ENCODE measurements around the gene VASN. TPM values are rescaled to one million over a fixed set of nuclear protein-coding genes. Genes with fewer than 3 reads are reported as not detected.
A peak's percentile ranks its signal among the peaks of the same experiment; 100 is the strongest.

VASN gene
- total and polyA plus RNA-seq, 2 donors from 2014 or later: 75.7 to 82.7 TPM

DNA sequence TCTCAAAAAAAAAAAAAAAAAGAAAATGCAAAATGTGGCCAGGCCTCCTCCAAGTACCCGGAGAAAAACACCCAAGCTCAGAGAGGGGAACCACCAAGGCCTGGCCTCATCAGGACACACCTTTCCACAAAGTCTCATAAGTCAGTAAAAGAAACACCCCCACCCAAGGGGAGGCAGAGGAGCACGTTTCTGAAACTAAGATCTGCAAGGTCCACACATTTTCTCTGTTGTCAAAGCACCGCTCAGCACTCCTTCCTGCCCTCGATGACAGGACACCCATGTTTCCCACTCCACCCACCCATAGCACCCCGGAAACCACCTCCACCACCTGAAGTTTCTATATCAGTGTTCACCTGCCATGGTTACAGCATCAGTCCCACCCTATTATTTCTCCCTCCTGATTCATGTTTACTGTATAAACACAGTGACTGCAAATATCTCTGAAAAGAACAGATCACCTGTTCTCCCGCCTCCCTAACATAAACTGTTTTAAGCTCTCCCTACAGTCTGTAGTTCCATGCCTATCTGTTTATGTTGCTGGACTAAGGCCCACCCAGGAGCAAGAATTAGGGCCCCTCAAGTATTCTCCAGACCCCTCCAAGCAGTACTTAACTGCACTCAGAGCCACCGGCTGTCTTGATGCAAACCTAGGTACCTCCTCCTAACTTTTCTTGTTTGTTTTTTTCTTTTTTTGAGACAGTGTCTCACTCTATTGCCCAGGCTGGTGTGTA, 42.7 kb downstream of the VASN start:
- no peak for DNase-seq
- intact Hi-C loops (cut with DNase I): no loop called here
- no peak for FAIRE-seq
- Histone ChIP-seq H3K9ac (ENCODE audit: low read length in 3 of 3) (no peak overlapping the region), H3K4me3 (ENCODE audit: low read length in 3 of 3) (no peak overlapping the region), H3K27me3 (ENCODE audit: control insufficient read depth, insufficient read depth, low read length) (no peaks in the 10 kb centered on the region), H3K36me3 (ENCODE audit: control insufficient read depth in 2 of 3, insufficient read depth in 3 of 3, low read length in 3 of 3) (no peaks in the 10 kb centered on the region), H3K9me3 (ENCODE audit: control insufficient read depth in 2 of 3, insufficient read depth in 1 of 3, low read length in 3 of 3) (no peaks in the 10 kb centered on the region), H3K27ac (ENCODE audit: low read depth in 2 of 2, low read length in 2 of 2) (no peak overlapping the region), H3K4me1 (ENCODE audit: control insufficient read depth in 2 of 3, insufficient read depth in 2 of 3, low read depth in 1 of 3, low read length in 3 of 3) (peaks cover 0 to 17% (median 6%) of the 10 kb centered on the region in 3 donors)
- TF ChIP-seq, protein P1, sequence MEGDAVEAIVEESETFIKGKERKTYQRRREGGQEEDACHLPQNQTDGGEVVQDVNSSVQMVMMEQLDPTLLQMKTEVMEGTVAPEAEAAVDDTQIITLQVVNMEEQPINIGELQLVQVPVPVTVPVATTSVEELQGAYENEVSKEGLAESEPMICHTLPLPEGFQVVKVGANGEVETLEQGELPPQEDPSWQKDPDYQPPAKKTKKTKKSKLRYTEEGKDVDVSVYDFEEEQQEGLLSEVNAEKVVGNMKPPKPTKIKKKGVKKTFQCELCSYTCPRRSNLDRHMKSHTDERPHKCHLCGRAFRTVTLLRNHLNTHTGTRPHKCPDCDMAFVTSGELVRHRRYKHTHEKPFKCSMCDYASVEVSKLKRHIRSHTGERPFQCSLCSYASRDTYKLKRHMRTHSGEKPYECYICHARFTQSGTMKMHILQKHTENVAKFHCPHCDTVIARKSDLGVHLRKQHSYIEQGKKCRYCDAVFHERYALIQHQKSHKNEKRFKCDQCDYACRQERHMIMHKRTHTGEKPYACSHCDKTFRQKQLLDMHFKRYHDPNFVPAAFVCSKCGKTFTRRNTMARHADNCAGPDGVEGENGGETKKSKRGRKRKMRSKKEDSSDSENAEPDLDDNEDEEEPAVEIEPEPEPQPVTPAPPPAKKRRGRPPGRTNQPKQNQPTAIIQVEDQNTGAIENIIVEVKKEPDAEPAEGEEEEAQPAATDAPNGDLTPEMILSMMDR (IDR thresholded peaks at IDR 0.05; ENCODE audit: borderline replicate concordance, extremely low read depth, insufficient read depth): no peak

DNA sequence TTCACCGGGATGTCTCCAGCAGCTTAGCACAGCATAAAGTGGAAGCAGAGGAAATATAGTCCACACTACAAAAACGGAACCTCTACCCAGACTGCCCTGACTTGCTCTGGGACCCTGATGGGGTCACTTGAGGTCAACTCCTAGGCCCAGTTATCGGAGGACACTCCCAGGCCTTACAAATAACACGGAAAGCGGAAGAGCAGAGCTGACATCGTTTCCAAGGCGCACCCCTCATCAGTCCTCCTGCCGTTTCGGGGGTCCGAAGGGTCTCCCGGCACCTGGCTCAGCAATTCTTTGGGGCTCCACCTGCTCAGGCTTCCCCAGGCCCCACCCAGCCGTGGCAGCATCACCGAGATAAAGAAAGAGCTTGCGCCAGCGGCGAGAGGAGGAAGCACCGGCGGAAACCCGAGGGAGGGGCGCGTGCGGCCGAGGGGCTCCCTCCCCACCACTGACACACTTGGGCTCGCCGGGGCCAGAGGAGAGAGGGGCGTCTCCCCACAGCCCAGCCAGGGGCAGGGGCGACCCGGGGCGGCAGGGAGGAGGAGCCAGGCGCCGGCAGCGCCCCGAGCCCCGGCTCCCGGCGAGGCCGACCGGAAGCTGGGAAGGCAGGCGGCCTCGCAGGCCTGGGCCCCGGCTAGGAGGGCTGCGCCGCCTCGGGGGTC, 44.0 kb downstream of the VASN start:
- peak overlapping the region; percentile 46 to 76 (median 75) for H3K4me3 ChIP-seq (ENCODE audit: low read length in 3 of 3)
- no peaks in the 10 kb centered on the region for H3K27me3 ChIP-seq (ENCODE audit: control insufficient read depth, insufficient read depth, low read length)
- H3K27ac ChIP-seq (ENCODE audit: low read depth in 2 of 2, low read length in 2 of 2): peak overlapping the region; percentile 34 to 51
- H3K9me3 ChIP-seq (ENCODE audit: control insufficient read depth in 2 of 3, insufficient read depth in 1 of 3, low read length in 3 of 3): no peaks in the 10 kb centered on the region
- no peaks in the 10 kb centered on the region for H3K36me3 ChIP-seq (ENCODE audit: control insufficient read depth in 2 of 3, insufficient read depth in 3 of 3, low read length in 3 of 3)
- peak in 3 of 5 donors; percentile 60 to 89 (median 77) for DNase-seq
- intact Hi-C loops (cut with DNase I): no loop called here
- H3K9ac ChIP-seq (ENCODE audit: low read length in 3 of 3): peak overlapping the region; percentile 17 to 85 (median 63)
- TF ChIP-seq, protein P1 (IDR thresholded peaks at IDR 0.05; ENCODE audit: borderline replicate concordance, extremely low read depth, insufficient read depth): no peak
- peaks cover 0 to 17% (median 6%) of the 10 kb centered on the region in 3 donors for H3K4me1 ChIP-seq (ENCODE audit: control insufficient read depth in 2 of 3, insufficient read depth in 2 of 3, low read depth in 1 of 3, low read length in 3 of 3)
- FAIRE-seq: no peak

DNA sequence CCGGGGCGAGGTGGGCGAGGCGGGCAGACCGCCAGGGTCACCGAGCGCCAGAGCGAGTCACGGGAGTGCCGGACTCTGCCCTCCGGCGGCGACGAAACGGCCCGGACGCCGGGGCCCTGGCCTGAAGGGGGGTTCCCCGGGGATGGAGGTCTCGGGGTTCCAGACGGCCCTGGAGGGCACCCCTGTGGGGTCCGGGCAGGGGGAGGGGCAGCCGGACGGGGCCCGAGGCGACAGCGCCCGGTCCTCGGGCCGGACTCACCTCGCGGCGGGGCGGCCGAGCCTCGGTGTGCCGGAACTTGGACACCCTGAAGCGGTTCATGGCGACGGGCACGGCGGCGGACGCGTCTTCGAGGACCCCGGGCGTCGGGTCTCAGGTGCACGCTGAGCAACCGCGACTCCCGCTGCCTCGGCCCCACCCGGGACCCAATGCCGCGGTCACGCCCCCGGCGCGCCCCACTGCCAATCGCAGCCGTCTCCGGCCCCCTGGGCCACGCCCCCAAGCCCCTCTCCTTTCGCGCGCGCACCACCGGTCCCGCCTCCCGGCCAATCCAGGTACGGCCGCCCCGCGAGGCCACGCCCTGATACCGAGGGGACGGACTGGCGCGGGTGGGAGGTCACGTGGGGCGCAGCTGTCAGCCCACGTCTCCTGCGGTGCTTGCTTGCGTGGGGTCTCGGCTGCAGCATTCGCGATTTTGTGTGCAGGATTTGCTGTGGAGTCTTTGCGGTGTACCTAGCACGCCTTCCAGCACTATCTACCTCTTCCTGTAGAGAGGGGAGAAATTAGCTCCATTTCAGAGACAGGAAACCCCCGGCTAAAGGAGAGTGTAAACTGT, 44.8 kb downstream of the VASN start, which contains the start of gene CORO7:
CORO7 (minus strand) TSS at position 397 of the 833 bp plus-strand sequence; CDS start at position 319, 78 bp downstream.
- H3K9ac ChIP-seq (ENCODE audit: low read length in 3 of 3): peak within 1 kb of the TSS; percentile 17 to 85 (median 63)
- peaks cover 0 to 17% (median 6%) of the 10 kb centered on the region in 3 donors for H3K4me1 ChIP-seq (ENCODE audit: control insufficient read depth in 2 of 3, insufficient read depth in 2 of 3, low read depth in 1 of 3, low read length in 3 of 3)
- FAIRE-seq: no peak
- peak; percentile 94 to 99 (median 97) for DNase-seq
- H3K4me3 ChIP-seq (ENCODE audit: low read length in 3 of 3): peak within 1 kb of the TSS; percentile 46 to 77 (median 75)
- H3K36me3 ChIP-seq (ENCODE audit: control insufficient read depth in 2 of 3, insufficient read depth in 3 of 3, low read length in 3 of 3): no peaks in the 10 kb centered on the region
- H3K27me3 ChIP-seq (ENCODE audit: control insufficient read depth, insufficient read depth, low read length): no peaks in the 10 kb centered on the region
- TF ChIP-seq, protein P1 (IDR thresholded peaks at IDR 0.05; ENCODE audit: borderline replicate concordance, extremely low read depth, insufficient read depth): no peak
- H3K27ac ChIP-seq (ENCODE audit: low read depth in 2 of 2, low read length in 2 of 2): peak within 1 kb of the TSS; percentile 34 to 51
- intact Hi-C loops (cut with DNase I): no loop called here
- H3K9me3 ChIP-seq (ENCODE audit: control insufficient read depth in 2 of 3, insufficient read depth in 1 of 3, low read length in 3 of 3): no peaks in the 10 kb centered on the region
